Measurements from ENCODE around the gene SHCBP1L. TPM values are rescaled to one million over a fixed set of nuclear protein-coding genes. Genes with fewer than 3 reads are reported as not detected.

Gene SHCBP1L
- total RNA-seq, 1 donor from 2014 or later = not detected

DNA sequence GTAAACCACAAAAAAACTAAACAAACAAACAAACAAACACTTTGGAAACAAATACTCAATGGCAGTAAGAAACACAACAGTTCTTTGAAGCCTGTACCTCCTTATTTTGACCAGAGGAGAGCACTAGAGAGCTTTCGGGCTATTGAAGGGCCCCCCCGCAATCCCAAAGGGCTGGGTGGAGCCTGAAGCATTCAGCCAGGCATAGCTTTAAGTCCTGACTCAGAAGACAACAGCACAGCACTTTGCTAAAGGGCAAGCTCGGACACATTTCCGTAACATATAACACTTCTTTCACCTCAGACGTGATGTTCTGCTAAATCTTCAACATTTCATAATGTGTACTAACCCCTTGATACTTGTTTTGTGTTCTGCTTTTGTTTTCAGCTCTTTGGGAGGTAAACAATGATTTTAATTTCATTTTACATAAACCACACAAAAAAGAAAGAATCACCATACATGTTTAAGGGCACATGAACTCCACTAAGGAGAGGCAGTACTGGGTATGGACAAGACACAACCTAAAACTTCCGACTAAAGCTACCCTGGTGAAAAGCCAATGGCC, 9.7 kb upstream of the SHCBP1L start:
- DNase-seq (ENCODE audit: low read depth) = peak; percentile 93
- FAIRE-seq = peak; percentile 77
- H3K36me3 ChIP-seq (ENCODE audit: control insufficient read depth, insufficient read depth, low read length) = no peaks in the 10 kb centered on the region
- H3K4me3 ChIP-seq (ENCODE audit: low read depth, low read length) = no peak overlapping the region
- no peaks in the 10 kb centered on the region for H3K27me3 ChIP-seq (ENCODE audit: control insufficient read depth, insufficient read depth, low read length)
- TF ChIP-seq, protein P1, sequence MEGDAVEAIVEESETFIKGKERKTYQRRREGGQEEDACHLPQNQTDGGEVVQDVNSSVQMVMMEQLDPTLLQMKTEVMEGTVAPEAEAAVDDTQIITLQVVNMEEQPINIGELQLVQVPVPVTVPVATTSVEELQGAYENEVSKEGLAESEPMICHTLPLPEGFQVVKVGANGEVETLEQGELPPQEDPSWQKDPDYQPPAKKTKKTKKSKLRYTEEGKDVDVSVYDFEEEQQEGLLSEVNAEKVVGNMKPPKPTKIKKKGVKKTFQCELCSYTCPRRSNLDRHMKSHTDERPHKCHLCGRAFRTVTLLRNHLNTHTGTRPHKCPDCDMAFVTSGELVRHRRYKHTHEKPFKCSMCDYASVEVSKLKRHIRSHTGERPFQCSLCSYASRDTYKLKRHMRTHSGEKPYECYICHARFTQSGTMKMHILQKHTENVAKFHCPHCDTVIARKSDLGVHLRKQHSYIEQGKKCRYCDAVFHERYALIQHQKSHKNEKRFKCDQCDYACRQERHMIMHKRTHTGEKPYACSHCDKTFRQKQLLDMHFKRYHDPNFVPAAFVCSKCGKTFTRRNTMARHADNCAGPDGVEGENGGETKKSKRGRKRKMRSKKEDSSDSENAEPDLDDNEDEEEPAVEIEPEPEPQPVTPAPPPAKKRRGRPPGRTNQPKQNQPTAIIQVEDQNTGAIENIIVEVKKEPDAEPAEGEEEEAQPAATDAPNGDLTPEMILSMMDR (IDR thresholded peaks at IDR 0.05; ENCODE audit: insufficient read depth, low read length, severe bottlenecking) = peak; percentile 83

DNA sequence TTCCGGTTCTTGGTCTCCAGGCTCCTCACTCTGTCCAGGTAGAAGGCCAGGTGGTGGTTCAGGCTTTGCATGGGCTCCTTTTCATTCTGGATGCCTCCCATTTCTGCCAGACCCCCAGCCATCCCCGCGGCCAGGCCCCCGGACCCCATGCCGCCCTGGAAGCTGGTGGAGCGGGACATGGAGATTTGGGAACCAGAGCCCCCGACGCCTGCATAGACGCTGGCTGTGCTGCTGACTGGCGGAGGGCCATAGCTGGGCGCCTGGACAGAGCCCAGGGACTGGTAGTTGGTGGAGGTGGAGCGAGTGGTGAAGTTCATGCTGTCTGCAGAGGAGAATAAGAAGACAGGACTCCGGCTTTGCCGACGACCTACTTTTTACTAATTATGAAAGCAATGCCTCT, 7.1 kb upstream of the SHCBP1L start:
- Histone ChIP-seq H3K27me3 (ENCODE audit: control insufficient read depth, insufficient read depth, low read length) (no peaks in the 10 kb centered on the region), H3K4me3 (ENCODE audit: low read depth, low read length) (no peak overlapping the region), H3K36me3 (ENCODE audit: control insufficient read depth, insufficient read depth, low read length) (no peaks in the 10 kb centered on the region)
- FAIRE-seq = no peak
- TF ChIP-seq, protein P1 (IDR thresholded peaks at IDR 0.05; ENCODE audit: insufficient read depth, low read length, severe bottlenecking) = no peak
- no peak for DNase-seq (ENCODE audit: low read depth)

DNA sequence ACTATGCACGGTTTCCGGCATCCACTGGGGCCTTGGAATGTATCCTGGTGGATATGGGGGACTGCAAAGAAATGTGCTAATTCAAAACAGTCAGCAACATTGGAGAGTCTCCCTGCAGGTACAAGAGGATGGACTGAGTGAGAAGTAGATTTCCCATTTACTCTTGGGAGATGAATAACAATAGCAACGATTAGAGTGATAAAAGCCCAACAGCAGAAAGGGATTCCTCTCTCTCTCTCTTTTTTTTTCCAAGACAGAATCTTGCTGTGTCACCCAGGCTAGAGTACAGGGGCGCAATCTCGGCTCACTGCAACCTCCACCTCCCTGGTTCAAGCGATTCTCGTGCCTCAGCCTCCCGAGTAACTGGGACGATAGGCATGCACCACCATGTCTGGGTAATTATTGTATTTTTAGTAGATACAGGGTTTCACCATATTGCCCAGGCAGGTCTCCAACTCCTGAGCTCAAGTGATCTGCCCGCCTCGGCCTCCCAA, 5.0 kb upstream of the SHCBP1L start:
- H3K27me3 ChIP-seq (ENCODE audit: control insufficient read depth, insufficient read depth, low read length) = peaks cover under 1% of the 10 kb centered on the region
- H3K36me3 ChIP-seq (ENCODE audit: control insufficient read depth, insufficient read depth, low read length) = no peaks in the 10 kb centered on the region
- FAIRE-seq (no peak), DNase-seq (ENCODE audit: low read depth) (no peak)
- TF ChIP-seq, protein P1 (IDR thresholded peaks at IDR 0.05; ENCODE audit: insufficient read depth, low read length, severe bottlenecking) = no peak
- H3K4me3 ChIP-seq (ENCODE audit: low read depth, low read length) = no peak overlapping the region

DNA sequence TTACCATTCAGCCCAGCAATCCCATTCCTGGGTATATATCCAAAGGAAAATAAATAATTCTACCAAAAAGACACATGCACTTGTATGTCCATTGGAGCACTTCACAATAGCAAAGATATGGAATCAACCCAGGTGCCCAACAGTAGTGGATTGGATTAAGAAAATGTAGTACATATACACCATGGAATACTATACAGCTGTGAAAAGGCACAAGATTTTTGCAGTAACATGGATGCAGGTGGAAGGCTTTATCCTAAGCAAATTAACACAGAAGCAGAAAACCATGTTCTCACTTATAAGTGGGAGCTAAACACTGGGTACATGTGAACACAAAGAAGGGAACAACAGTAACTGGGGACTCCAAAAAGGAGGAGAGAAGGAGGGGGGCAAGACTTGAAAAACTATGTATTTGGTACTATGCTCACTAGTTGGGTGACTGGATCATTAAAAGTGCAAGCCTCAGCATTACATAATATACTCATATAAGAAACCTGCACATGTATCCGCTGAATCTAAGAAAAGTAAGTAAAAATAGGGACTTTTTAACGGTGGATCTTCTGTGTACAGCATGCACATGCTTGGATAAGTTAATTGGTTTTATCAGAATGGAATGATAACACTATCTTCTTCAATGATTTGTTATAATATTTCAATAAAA, 3.9 kb upstream of the SHCBP1L start:
- H3K27me3 ChIP-seq (ENCODE audit: control insufficient read depth, insufficient read depth, low read length) = peaks cover 3% of the 10 kb centered on the region
- DNase-seq (ENCODE audit: low read depth) = no peak
- no peak overlapping the region for H3K4me3 ChIP-seq (ENCODE audit: low read depth, low read length)
- H3K36me3 ChIP-seq (ENCODE audit: control insufficient read depth, insufficient read depth, low read length) = no peaks in the 10 kb centered on the region
- TF ChIP-seq, protein P1 (IDR thresholded peaks at IDR 0.05; ENCODE audit: insufficient read depth, low read length, severe bottlenecking) = no peak
- FAIRE-seq = no peak

DNA sequence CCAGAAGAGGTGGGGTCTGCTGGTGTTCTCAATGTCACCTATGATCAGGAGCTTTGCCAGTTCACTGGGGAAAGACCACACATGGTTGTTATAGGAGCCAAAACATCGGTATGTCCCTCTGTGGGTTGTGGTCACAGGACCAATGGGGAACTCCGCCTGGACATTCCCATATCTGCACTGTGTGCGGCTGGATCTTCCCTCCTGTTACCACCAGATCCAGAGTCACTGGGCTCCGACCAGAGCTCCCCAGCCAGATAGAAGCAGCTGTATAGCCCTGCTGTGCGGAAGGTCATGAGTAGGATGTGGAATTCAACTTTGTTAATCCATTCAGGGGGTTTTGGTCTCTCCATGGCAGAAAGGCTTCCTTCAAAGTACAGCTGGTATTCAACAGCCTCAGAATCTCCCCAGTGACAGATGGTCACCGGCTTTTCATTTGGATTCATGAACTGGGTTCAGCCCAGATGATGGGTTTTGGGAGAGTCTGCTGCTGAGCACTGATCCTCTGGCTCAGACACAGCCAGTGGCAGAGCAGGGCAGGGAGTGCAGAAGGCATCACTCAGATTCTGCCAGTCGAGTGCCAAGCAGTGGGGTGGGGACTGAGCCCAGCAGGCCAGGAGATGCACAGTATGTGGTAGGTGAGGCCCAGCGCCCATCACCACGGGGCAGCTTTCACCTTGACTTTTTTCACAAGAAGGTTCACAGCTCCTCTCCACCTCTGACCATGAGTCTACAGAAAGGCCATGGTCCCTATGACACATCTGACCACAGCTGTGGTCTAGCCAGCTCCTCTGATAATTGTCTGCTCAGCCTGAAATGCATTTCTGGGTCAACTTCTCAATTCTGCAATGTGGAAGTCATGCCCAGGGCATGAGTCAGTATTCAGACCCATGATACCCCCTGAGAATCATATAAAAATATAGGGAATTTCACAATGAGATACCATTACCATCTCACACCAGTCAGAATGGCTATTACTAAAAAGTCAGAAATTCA, 2.9 kb upstream of the SHCBP1L start:
- H3K36me3 ChIP-seq (ENCODE audit: control insufficient read depth, insufficient read depth, low read length) = no peaks in the 10 kb centered on the region
- TF ChIP-seq, protein P1 (IDR thresholded peaks at IDR 0.05; ENCODE audit: insufficient read depth, low read length, severe bottlenecking) = no peak
- FAIRE-seq (peak; percentile 86), DNase-seq (ENCODE audit: low read depth) (peak; percentile 14)
- no peak overlapping the region for H3K4me3 ChIP-seq (ENCODE audit: low read depth, low read length)
- peaks cover 3% of the 10 kb centered on the region for H3K27me3 ChIP-seq (ENCODE audit: control insufficient read depth, insufficient read depth, low read length)
